Activated CD4-positive, alpha-beta T cell treated with anti-CD3 and anti-CD28 coated beads, Interleukin-2, Interleukin-4, amounts not matched to agents 100 ng/mL and 50 ng/mL, durations not matched to agents 16 hours and 8 hours (primary cell): Measurements from ENCODE around the gene BRAT1.
"Not testable (repeated sequence)": the region's sequence is repeated elsewhere in the genome, so short reads cannot be mapped to it uniquely, and the experiment has no call there.

Experiments used
- DNase-seq: peaks from one replicate; pipeline ENCODE4 v3.0.0-alpha.2; 2020; ENCODE audit warnings: low spot score

BRAT1 gene

DNA sequence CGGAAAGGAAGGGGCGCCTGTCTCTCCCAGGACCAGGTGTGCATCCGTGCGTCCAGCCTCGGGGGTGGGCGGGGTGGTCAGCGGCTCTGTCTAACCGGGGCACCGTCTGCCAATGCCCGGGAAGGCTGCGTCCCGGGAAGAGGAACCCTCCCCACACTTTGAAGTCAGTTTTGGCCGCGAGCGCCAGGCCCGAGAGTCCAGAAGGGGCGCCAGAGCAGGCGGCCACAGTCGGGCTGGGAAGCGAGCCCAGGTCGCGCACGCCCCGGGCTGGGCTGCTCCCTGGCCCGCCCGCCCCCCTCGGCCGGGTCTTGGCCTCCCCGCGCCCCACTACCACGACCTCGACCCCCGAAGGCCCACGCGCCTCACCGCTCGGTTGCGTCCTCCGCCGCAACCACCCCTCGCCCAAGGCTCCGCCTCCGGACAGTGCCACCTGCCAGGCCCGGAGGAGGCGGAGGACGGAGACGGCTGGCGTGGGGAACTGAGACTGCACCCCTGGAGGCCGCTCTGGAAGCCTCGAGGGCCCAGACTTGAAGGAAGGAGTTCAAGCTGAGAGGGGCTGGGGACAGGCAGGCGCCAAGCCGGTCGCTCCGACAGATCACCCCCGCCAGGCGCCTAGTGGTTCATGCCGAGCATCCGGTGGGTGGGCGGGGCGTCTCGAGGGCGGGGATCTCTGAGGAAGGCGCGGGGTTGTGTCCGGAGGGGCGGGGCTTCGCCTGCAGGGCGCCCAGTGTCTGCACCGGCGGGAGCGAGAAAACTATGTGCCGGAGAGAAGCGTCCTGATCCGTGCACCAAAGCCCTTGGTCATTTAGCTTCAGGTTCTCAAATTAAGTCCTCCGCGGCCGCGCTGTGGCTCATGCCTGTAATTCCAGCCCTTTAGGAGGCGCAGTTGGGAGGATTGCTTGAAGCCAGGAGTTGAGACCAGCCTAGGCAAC is at the start of gene BRAT1:
BRAT1 (minus strand) TSS at position 404 of the 932 bp plus-strand sequence. CDS start 1,093 bp downstream, outside the sequence.
- DNase-seq: peak; percentile 96

- no peak for DNase-seq
These were observed 49.4 kb upstream of the BRAT1 start for GRCh38 chr7:2604608-2605174.

DNA sequence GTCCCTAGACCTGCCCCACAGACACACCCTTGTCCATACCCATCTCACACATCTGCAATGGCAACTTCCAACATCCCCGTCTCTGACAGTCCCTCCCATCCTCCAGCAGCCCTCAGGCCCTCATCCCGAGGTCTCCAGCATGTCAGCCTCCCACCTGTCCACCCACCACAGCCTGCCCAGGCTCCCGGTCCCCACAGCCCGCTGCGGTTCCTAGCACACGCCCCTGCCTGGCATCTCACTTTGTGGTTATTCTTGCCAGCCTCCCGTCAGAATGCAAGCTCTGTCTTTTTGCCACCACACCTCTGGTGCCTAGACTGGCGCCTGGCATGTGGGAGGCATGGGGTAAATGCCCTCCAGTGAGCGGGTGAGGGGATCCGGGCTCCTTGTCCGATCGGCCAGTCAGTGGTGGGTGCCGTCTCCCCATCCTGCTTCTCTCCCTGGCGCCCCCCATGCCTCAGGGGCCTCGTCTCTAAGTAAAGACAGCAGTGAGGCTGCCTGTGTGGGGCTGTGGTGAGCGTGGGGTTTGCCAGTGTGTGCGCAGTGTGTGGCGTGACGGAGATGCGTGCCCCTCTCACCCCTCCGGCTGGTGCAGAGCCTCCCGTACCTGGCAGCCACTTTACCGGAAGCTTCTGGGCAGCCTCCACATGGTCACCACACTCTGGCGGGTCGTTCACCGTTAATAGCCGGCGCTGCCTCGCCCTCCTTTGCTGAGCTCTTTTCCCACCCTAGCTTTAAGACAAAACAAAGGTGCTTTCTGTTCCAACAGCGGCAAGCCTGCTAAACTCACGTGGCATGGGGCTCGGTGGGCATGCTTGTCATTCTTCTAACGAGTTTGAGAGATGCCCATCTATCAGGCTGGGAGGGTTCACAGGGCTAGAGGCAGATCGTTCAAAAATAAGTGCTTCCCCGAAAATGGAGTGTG is 48.0 kb upstream of the BRAT1 start:
- DNase-seq: no peak

DNA sequence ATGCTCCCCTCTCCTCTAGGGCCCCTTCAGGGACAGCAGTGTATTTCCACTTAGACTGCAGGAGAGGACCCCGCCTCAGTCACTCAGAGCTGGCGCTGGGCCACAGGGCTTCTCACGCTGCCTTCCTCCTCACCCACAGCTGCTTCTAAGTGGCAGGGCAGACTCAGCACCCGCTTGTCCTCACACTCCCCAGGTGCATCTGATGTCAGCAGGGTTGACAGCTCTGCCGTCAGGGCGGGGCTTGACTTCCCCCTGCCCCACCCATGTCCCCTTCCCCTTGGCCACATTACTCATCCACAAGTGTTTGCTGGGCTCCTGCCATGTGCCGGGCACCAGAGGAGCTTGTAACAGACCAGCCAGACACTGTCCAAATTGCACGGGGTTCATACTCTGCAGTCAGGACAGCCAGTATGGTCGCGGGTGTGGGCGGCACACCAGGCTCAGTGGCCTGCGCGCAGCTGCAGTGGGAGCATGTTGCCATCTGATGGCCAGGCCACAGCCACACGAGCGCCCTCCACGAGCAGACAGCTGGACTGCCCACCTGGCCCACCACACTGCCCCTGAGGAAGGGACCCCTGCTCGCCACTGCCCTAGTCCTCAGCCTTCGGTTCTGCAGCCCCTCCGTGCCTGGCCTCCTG is 47.2 kb upstream of the BRAT1 start:
- no peak for DNase-seq

- no peak for DNase-seq
These were observed 46.6 kb upstream of the BRAT1 start for GRCh38 chr7:2601907-2602306.

GRCh38 chr7:2601065-2601464 is 45.7 kb upstream of the BRAT1 start:
- DNase-seq: no peak

GRCh38 chr7:2598154-2598823 is 43.0 kb upstream of the BRAT1 start:
- no peak for DNase-seq

DNA sequence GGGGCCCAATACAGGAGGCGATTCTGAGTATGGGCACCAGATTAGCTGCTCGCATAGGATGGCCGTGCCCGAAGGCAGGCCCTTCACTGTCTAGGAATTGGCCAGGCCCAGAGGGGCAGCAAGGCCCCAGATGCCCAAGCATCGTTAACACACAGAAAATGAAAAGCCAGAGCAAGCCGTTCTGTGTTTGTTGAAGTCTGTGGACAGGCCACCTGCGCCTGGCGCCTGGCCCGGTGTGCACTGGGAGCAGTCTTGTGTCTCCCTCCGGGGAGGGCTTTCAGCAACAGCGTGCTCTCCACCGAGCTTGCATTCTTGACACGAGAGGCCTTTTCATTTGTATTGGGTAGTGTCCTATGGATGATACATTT is 41.9 kb upstream of the BRAT1 start:
- DNase-seq: no peak

DNA sequence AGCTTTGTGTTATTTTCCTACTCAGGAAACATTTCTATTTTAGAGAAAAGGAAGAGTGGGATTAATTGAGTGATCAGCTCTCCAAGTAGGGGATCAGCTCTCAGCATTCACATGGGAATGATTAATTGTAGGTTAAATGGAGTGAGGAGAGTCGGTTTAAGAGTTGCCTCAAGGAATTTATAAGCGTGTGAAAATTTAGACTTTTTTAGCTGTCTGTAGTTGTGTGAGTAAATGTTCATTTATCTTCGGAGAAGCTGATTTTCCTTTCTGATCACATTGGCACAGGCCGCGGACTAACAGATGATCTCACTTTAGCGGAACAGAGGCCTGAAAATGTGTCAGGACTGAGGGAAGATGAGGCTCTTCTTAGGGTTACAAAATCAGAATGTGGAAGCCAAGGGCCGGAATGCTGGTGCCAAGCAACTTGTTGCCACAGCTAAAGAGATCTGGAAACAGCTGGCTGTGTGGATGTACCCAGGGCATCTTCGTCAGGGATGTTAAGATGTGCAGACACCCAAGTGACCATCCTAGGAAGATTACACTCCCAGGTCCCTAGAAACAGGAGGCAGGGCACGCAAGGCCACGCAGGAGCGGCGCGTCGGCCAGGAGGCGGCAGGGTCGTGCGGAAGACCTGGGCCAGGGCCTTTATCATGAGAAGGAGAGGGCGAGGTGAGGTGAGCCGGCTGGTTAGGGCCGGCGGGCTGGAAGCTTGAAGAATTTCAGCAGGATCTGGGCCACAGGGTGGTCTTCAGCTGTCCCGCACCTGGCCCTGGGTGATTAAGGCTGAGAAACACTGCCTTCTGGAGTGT is 41.3 kb upstream of the BRAT1 start:
- DNase-seq: no peak

DNA sequence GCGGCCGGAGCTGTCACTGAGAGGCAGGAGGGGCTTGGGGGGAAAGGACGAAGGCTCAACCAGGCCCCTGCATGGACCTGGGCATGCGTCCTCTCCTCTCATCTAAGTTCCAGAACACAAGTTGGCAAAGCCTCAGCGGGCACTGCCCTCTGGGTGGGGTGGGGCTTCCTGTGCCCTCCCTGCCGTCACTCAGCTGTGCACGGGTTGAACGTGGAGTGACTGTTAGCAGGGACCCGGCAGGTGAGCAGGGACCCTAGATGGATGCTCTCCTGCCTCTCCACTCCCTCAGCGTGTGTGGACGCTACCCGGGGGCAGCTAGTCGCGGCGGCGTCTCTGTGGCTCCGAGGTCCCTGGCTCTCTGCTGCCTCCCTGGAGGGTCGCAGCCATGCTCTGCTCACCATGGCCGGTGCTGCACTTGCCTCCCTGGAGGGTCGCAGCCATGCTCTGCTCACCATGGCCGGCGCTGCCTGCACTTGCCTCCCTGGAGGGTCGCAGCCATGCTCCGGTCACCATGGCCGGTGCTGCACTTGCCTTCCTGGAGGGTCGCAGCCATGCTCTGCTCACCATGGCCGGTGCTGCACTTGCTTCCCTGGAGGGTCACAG is 40.0 kb upstream of the BRAT1 start:
- DNase-seq: no peak

GRCh38 chr7:2594599-2594998 is 39.3 kb upstream of the BRAT1 start:
- no peak for DNase-seq

DNA sequence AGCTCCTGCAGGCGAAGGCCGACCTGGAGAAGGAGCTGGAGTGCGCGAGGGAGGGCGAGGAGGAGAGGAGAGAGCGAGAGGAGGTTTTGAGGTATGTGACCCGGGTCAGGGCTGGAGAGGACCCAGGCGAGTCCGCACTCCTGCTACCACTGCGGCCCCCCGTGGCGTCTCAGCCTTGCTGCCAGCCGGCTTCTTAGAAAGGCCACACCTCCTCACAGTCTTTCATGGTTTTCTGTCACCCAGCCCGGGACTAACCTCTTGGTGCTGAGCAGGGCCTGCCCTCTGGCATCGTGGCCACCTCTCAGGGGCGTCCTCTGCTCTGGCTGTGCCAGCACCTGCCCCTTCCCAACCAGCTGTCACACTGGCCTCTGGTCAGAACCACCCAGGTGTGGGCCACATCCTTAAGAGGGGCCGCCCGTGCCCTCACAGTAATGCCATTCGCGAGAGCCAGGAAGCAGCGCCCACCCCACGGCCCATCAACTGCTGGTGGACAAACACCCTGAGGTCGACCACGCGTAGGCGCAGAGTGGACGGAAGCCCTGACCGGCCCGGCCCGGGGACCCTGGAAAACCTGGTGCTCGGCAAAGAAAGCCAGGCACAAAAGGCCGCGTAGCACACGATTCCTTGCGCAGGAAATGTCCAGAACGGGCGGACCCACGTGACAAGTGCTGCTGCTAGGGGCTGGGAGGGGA is 37.9 kb upstream of the BRAT1 start:
- DNase-seq: no peak

GRCh38 chr7:2592375-2592865 is 37.1 kb upstream of the BRAT1 start:
- no peak for DNase-seq

DNA sequence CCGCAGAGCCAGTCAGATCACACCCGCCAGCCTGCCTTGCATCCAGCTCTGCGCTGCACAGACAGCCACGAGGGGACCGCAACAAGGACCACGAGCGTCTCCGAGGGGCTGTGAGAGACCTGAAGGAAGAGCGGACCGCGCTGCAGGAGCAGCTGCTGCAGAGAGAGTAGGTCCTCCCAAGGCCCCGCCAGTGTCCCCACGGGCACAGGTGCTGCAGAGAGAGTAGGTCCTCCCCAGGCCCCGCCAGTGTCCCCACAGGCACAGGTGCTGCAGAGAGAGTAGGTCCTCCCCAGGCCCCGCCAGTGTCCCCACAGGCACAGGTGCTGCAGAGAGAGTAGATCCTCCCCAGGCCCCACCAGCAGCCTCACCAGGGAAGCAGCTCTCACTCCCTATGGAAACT is 34.6 kb upstream of the BRAT1 start:
- not testable (repeated sequence) for DNase-seq

GRCh38 chr7:2589341-2589740 is 34.0 kb upstream of the BRAT1 start:
- no peak for DNase-seq

DNA sequence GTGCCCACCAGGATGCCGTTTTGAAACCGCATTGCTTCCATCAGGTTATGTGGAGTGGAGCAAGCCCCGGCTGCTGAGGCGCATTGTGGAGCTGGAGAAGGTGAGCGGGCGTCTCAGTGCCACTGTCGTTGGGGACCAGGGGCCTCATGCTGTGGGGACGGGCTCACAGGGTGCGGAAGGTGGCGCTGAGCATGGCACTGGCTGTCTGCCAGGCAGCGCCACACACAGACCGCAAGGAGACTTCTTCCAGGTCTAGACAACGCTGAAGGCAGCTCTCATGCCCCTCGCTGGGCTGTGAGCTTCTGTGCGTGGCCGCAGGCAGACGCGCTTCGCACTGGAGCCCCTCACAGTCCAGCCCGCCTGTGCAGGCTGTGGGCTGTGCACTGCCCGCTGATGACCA is 32.5 kb upstream of the BRAT1 start:
- no peak for DNase-seq

GRCh38 chr7:2587134-2587533 is 31.8 kb upstream of the BRAT1 start:
- no peak for DNase-seq

- no peak for DNase-seq
These were observed 31.1 kb upstream of the BRAT1 start for GRCh38 chr7:2586326-2587020.

- no peak for DNase-seq
These were observed 30.1 kb upstream of the BRAT1 start for GRCh38 chr7:2585446-2585845.
